HK-2 (cell line): ENCODE measurements around the gene HOXC13.

Experiments used
- DNase-seq: peaks from one replicate; pipeline ENCODE4 v3.0.0-alpha.2; 2018; ENCODE audit not compliant: unreplicated experiment

HOXC13 gene

GRCh38 chr12:53970451-53970850, 31.8 kb downstream of the HOXC13 start:
- no peak for DNase-seq

DNA sequence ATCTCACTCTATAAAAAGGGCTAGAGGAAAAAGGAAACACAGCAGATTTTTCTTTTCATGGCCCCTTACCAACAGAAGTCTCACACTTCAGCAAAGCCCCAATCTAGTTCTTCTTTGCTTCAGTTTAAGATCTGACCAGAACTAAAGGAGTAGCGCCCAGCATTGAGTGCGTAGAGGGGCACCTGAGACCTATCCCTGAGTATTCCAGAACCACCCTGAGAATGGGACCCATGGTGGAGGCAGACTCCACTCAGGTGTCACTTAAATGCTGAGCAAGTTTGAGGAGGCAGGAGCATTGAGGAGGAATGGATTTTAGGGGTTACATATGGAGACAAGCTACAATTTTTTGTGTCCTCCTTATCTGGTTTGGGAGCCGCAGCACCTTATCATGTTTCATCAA, 32.5 kb downstream of the HOXC13 start:
- DNase-seq = no peak

DNA sequence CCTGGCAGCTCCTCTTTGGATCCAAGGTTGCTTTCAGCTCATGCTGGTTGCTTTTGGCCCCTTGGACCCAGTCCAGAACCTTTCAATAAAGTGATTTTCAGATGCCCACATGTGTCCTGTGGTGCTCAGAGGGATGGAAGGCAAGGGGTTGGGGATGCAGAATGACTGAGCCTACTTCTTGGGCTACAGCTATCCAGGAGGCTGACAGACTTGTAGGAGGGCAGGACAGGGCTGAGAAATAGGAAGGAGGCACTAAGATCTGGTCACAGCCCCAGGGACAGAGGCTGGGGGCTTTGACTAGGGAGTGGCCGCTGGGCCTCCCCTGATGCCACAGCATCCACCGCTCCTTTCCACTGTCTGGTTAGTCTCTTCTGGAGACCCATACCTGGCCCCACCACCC, 33.1 kb downstream of the HOXC13 start:
- DNase-seq = no peak

GRCh38 chr12:53972152-53972702, 33.6 kb downstream of the HOXC13 start:
- no peak for DNase-seq

DNA sequence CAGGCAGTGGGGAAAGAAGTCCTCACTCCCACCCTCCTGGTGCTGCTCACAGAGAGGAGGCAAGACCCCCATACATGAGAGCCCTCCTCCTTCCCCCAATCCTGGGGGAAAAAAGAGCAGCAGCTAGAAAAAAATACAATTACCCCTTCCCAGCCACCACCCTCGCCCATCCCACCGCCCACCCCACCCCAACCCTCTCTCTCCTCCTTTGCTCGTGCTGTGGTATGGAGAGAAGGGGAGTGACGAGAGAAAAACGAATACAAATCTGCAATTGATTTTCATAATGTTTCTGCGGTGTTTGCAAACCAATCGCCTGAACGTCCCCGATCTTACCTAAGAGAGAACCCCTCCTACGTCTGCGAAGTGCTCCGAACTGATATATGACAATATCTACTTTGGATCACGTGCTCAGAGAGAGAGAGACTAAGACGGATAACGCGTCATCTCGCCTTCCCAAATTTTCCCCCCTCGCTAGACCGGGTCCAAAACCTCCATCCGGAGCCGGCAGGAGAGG, 34.1 kb downstream of the HOXC13 start, which contains the start of gene HOXC11:
HOXC11 (plus strand) TSS at position 405 of the 514 bp plus-strand sequence. CDS start 116 bp downstream, outside the sequence.
- DNase-seq = no peak

- peak; percentile 55 for DNase-seq
These were observed 34.8 kb downstream of the HOXC13 start for GRCh38 chr12:53973236-53974042.

DNA sequence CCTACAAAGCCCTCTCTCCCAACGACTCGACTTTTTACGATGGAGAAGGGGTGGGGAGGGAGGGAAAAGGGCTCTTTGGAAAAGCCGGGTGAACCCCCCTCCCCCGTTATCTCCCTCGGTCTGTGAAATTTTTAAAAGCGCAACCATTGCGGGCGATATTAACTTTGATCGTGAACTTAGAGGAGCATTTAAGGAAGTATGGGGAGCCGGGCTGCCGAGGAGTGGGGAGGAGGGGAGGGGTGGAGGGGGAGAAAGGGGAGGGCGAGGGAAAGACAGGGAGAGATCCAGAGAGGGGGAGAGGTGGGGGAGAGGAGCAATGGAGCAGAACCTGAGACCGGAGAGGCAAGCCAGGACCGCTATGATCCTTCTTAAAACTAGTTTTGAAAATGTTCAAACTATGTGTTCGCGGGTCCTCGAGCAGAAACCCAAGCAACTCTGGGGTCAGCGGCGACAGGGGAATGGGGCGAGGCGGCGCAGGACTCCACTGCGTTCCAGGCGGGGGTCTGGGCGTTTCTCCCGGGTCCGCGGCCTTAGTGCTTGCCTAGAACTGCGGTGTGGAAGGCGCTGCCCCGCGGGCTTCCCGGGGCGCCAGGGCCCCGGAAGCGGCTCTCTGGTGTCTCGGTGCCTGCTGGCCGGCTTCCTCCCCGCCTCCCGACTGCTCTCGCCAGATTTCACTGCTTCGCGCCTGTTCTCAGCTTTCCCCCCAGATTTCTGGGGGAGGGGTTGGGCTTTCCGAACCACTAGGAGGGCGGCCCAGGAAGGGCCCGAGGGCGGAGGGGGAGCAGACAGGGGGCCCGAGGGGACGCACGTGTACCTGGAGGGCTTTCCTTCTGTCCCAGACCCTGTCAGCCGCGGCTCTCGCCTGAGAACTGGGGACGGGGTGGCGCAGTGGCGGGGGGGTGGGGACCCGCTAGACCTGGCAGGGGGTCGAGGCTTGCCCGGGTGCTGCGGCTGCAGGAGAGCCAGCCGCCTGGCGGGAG, 35.7 kb downstream of the HOXC13 start, which contains the start of gene HOTAIR:
HOTAIR (minus strand) TSS at position 871 of the 980 bp plus-strand sequence.
- peak; percentile 62 for DNase-seq

GRCh38 chr12:53975064-53975471, 36.4 kb downstream of the HOXC13 start:
- DNase-seq = no peak

- DNase-seq = no peak
These were observed 37.0 kb downstream of the HOXC13 start for GRCh38 chr12:53975479-53976152.

DNA sequence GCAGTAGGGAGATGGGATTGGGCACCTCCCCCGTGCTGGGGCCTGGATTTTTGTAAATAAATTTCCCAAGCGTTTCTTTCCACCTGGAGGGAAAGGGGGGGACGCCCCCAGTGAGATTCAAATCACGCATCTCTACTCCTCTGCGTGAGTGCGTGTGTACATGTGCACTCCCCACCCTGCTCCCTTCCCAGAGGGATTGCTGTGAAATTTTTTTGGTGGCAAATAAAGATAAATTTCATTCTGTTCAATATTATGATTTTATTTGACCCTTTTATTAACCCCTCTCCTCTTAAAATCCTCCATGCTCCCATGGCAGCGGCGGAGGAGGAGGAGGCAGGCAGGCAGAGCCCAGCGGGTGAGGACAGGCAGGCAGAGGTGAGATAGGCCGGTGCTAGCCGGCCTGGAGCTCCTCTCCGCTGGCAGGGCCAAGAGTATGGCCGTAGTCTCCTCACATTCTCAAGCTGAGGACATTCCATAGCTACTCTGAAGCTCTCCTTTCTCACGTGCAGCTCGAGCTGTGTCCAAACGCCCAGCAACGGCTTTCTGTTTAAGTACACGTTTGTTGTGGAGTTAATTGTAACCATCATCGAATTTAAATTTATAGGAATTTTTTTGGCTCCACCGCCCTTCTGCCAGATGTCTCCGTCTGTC, 37.7 kb downstream of the HOXC13 start:
- DNase-seq = no peak

DNA sequence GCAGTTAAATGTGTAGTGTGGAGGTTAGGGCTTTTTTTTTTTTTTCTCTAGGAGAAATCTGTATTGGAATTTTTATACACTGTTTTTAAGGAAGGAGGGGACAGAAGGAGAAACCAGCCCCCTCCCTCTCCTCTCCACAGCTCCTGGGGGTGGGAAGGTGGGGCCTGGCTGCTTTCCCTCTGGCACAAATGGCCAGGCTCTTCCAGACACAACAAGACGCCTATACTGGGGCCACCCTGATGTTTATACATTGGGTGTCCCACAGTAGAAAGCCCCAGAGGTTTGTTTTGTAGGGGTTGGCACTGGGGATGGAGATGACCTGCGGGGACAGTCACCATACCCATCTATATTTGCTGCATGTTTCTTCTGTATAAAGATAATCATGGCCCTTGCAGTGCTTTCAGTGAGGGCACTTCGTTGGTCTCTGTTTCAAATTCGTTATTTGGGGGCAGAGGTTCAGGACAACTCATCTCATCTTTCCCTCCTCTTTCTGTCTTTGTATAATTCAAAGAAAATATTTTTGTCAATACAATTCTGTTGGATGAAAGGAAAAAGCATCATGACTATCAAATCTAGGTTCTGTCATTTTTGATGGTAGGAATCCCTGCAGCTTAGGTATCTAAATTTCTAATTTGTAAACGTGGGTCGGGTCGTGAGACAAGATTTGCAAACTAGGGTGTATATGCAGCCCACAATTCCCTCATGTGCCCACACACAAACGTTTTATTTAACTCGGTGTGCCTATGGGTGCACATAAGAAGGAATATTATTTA, 38.4 kb downstream of the HOXC13 start:
- no peak for DNase-seq

DNA sequence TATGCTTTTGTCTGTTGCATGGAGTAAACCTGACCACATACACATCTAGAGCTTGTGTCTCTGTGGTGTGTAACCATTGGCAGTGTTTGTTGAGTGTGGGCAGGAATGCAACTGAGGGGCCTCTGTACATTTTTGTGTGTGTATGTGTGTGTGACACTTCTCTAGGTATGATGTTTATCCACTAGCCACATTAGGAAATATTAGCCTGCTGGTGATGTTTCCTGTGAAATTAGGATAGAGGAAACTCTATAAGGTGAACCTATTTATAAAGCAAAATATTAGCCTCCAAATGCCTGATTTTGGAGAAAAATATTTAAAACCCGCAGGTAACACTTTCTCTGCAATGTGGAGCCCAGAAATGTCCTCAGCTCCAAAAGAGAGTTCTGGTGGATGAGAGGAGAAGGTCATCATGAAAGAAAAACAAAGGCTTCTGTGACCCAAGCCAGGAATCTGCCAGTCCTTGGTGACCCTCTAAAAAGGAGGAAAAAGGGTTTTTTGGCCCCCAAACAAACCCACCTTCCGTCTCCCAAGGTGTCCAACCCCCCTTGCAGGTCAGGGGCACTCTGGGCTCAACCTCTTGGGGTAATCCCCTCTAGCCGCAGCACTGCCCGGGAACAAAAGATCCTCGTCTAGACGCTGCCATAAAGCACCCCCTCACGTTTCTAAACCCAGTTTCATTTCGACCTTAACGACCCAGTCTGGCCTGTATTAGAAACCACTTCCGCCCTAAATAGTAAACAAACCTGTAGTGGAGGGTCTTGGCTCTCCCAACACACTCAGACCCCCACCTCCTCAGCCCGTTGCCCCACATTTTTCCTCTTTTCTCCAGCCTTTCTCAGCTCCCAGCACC, 39.2 kb downstream of the HOXC13 start:
- DNase-seq = no peak

DNA sequence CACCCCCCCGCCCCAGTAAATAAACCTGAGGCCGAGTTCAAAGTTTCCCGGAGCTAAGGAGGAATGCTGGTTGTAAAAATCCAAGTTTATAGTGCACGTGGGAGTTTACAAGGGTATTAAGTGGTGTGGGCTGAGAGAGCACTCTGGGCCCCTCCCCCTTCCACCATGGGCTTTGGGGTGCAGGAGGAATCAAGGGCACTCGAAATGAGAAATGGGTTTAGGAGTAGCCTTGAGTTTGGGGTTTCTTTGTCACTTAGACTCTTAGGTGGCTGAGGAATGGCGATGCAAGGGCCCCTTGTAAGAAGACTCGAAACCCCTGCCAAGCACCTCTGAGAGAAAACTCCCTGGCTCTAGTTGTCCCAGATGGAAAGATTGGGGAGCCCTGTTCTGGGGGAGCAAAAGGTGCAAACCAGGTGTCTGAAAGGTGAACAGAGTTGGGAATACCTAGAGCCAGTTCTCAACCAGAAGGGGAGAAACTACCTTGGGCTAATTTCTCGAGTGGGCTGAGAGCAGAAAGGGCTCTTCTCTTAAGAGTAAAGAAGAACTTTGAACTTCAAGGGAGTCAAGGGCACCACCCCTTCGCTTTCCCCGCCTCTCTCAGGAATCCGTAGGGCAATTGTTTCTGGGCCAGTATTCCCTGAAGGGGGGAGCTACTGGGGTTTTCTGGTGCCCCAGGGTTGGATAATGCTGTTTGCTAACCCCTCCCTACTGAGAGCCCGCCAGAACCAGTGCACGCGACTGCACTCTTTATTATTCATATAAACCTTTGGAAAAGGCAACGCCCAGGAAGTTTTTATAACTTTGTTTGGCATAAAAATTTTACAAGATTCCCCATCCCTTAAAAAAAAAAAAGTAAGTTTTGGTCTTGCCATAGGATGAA, 40.1 kb downstream of the HOXC13 start:
- DNase-seq = no peak

DNA sequence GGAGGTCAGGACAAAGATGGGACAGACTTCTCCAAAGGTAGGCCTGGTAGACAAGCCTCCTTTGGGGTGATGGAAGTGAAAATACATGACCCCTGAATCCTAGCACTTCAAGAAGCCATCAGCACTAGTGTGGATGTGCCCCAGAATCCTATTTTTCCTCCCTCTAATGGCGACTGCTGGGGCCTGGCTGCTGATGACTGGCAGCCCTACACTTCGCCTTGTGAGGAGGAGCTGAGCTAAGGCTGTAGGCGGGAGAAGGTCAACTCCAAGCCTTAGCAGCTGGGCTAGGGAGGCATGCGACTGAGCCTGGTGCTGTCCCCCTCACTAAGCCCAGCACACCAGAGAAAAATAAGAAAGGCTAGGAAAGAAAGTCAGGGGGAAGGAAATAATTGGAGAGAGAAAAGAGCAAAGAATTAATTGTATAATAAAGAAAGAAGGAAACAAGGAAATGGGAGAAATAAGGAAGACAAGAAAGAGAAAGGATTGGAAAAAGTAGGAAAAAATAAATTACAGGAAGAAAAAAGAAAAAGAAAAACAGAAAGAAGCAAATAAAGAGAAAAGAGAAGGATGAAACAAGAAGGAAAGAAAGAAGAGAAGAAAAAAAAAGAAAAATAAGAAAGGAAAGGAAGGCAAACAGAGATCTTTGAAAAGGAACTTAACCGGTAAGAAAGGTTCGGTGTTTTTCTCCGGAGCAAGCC, 41.6 kb downstream of the HOXC13 start:
- DNase-seq = no peak

DNA sequence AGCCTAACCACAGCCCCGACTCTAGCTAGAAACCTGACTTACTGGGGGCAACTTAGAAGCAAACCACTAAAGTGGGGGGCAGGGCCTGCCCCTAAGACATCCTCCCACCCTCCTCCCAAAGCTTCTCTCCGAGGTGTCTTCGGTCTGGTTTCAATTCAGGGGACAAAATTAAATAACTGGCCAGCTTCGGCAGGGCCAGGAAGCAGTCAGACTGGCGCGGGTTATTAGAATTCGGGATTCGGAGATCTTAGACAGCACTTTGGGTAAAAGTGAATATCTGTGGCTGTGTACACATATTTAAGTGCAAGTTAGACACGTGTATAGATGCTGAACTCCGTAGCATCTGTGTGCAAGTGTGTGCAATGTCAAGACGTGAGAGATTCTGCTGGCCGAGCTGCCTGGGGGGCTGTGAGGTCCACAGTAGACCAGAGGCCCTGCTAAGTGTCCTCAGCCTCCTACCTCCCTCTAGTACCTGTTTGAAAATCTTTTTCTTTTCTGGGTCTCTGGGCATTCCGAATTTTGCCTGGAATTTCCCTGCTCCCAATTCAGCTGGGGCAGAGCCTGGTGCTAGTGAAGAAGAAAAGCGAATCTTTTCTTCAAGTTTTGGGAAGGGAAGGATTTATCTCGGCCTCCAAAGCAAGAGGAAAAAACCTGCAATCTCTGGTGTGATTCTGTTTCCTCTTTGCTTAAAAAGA, 42.3 kb downstream of the HOXC13 start:
- no peak for DNase-seq

- no peak for DNase-seq
These were observed 43.3 kb downstream of the HOXC13 start for GRCh38 chr12:53981634-53982565.
